Stimulated activated naive CD8-positive, alpha-beta T cell treated with anti-CD3 and anti-CD28 coated beads, Interleukin-15, Interleukin-2, amounts not matched to agents 100 ng/mL and 50 ng/mL, for 24 hours (primary cell): Measurements from ENCODE around the gene OTOA.
"Not testable (repeated sequence)": the region's sequence is repeated elsewhere in the genome, so short reads cannot be mapped to it uniquely, and the experiment has no call there.

Source experiments
- H3K27ac Mint-ChIP-seq: one replicate; pipeline ENCODE4 v1.8.0; 2021; ENCODE audit warnings: mild to moderate bottlenecking, mixed read lengths
- H3K27me3 Mint-ChIP-seq: one replicate; pipeline ENCODE4 v1.8.0; 2021; ENCODE audit warnings: mixed read lengths
- H3K36me3 Mint-ChIP-seq: one replicate; pipeline ENCODE4 v1.8.0; 2021; ENCODE audit warnings: low read depth, mixed read lengths
- H3K4me1 Mint-ChIP-seq: one replicate; pipeline ENCODE4 v1.8.0; 2021; ENCODE audit warnings: low read depth, mixed read lengths
- H3K4me3 Mint-ChIP-seq: one replicate; pipeline ENCODE4 v1.8.0; 2021; ENCODE audit warnings: mild to moderate bottlenecking, mixed read lengths
- H3K9me3 Mint-ChIP-seq: one replicate; pipeline ENCODE4 v1.8.0; 2021; ENCODE audit warnings: mixed read lengths

OTOA gene

DNA sequence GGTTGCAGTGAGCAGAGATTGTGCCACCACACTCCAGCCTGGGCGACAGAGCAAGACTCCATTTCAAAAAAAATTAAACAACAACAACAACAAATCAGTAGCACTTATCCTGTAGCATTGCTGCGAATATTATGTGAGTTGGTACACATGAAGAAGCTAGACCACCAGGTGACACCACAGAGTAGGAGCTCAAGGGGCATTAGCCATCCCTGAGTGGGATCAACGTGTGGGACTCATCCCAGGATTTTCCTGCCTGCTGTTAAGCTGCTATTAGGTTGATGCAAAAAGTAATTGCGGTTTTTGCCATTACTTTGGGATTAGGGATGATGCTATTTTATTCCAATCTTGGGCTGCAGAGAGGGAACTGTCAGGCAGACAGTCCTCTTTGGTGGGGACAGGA lies 47.2 kb downstream of the OTOA start:
- Mint-ChIP-seq H3K27me3 (no peaks in the 10 kb centered on the region), H3K36me3 (no peaks in the 10 kb centered on the region), H3K4me1 (peaks cover 3% of the 10 kb centered on the region), H3K9me3 (no peaks in the 10 kb centered on the region), H3K27ac (no peak overlapping the region), H3K4me3 (no peak overlapping the region)

DNA sequence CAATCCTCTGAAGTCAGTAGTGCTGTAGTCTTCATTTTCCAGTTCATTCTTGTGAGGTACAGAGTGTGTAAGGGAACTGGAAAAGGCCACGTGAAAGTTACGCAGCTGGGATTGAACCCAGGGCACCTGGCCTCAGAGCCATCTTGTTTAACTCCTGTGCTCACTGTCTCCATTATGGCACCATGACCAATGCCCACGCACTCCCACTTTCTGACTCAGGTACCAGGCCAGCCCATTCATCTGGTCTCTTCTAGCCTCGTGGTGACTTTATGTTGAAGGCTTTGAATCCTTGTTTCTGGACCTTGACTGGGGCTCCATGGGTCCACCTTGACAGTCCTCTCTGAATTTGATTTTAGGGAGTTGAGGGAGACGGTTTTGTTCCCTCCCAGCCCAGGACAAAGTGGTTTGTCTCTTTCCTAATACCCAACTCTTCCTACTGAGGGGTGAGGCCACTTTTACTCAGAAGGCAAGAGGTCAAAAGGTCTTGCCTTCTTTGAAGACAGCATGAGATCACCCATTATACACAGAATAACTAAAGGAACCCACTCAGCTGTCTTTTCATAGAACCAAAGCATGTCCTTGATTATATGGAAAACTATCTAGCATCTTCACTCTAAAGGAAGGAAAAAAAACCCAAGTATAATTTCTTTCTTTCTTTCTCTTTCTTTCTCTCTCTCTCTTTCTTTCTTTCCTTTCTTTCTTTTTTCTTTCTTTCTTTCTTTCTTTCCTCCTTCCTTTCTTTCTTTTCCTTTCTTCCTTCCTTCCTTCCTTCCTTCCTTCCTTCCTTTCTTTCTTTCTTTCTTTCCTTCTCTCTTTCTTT lies 50.0 kb downstream of the OTOA start:
- H3K27me3 Mint-ChIP-seq: no peaks in the 10 kb centered on the region
- H3K4me1 Mint-ChIP-seq: peaks cover 3% of the 10 kb centered on the region
- H3K36me3 Mint-ChIP-seq: no peaks in the 10 kb centered on the region
- H3K27ac Mint-ChIP-seq: no peak overlapping the region
- H3K9me3 Mint-ChIP-seq: no peaks in the 10 kb centered on the region
- no peak overlapping the region for H3K4me3 Mint-ChIP-seq

DNA sequence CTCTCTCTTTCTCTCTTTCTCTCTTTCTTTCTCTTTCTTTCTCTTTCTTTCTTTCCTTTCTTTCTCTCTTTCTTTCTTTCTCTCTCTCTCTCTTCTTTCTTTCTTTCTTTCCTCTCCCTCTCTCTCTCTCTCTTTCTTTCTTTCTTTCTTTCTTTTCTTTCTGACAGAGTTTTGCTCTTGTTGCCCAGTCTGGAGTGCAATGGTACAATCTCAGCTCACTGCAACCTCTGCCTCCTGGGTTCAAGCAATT lies 50.5 kb downstream of the OTOA start:
- H3K4me3 Mint-ChIP-seq, H3K36me3 Mint-ChIP-seq, H3K27ac Mint-ChIP-seq, H3K27me3 Mint-ChIP-seq, H3K9me3 Mint-ChIP-seq, H3K4me1 Mint-ChIP-seq: not testable (repeated sequence)

DNA sequence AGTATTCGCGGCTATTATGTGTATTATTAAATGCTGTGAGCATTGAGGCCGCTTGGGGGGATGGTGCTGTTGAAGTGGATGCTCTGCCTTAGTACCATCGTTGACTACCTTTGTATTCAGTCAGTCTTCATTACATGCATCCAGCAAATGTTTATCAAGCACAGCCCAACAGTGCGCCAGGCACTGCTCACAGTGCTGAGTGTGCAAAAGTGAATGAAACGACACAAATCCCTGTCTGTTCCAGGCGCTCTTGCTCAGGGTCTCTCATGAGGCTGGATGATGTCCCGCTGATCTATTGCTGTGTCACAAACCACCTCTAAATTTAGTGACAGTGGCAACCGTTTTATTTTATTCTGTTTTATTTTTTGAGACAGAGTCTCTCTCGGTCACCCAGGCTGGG lies 53.8 kb downstream of the OTOA start:
- Mint-ChIP-seq H3K4me3 (no peak overlapping the region), H3K27me3 (no peaks in the 10 kb centered on the region), H3K4me1 (peaks cover 3% of the 10 kb centered on the region), H3K27ac (no peak overlapping the region), H3K36me3 (no peaks in the 10 kb centered on the region), H3K9me3 (no peaks in the 10 kb centered on the region)

- Mint-ChIP-seq H3K4me1 (peaks cover 6% of the 10 kb centered on the region), H3K36me3 (no peaks in the 10 kb centered on the region), H3K27ac (no peak overlapping the region), H3K9me3 (no peaks in the 10 kb centered on the region), H3K27me3 (no peaks in the 10 kb centered on the region), H3K4me3 (no peak overlapping the region)
Measured at GRCh38 chr16:21719283-21719682, 55.5 kb downstream of the OTOA start.

DNA sequence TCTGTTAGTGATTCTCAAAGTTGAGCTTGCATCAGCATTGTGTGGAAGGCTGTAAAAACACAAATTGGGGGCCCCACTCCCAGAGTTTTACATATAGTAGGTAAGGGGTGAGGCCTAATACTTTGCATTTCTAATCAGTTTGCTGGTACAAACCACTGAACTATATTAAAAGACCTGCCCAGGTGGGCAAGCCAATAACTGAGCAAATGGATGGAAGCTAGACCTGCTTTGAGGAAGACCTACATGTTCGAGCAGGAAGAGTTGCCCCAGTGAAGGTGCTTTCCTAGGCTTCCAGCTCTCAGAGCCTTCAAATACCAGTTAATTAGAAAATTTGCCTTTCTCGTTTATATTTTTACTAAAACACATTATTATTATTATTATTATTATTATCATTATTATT lies 56.8 kb downstream of the OTOA start:
- no peaks in the 10 kb centered on the region for H3K9me3 Mint-ChIP-seq
- H3K4me3 Mint-ChIP-seq: no peak overlapping the region
- H3K4me1 Mint-ChIP-seq: peaks cover 5% of the 10 kb centered on the region
- no peak overlapping the region for H3K27ac Mint-ChIP-seq
- peaks cover 3% of the 10 kb centered on the region for H3K27me3 Mint-ChIP-seq
- H3K36me3 Mint-ChIP-seq: no peaks in the 10 kb centered on the region

DNA sequence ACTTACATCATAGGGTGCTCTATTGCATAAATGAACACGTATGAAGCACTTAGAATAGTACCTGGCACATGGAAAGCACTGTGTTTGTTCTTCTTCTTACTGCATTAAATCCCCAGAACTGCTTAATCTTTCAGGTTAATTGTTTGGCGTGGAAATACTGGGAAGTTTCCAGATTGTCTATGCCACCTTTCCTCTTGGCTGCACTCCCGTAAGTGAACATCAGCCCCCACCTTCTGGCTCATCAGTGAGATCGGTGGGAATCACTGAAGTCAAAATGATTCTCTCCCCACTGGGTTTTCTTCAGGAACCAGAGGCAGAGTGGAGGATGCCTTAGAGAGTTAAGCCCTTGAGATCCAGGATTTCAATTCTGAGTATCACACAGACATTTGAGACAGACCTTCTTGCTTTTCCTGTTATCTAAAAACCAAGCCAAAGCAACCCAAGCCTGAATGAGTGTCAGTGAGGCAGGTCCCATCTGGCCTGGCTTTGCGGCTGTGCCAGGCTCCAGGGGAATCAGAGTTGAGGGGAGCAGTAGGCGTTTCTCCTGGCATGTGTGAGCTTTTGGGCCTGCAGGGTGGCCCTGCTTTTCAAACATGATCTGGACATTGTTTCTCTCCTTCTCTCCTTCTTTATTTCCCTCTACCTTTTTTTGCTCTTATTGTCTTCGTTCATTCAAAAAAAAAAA lies 59.1 kb downstream of the OTOA start:
- peaks cover 13% of the 10 kb centered on the region for H3K4me1 Mint-ChIP-seq
- H3K4me3 Mint-ChIP-seq: no peak overlapping the region
- no peaks in the 10 kb centered on the region for H3K9me3 Mint-ChIP-seq

GRCh38 chr16:21723532-21723931 lies 59.8 kb downstream of the OTOA start:
- H3K4me3 Mint-ChIP-seq: no peak overlapping the region

More for the DNA sequence above, 59.1 kb downstream of the OTOA start:
- Mint-ChIP-seq H3K36me3 (no peaks in the 10 kb centered on the region), H3K27me3 (peaks cover 3% of the 10 kb centered on the region), H3K27ac (no peak overlapping the region)

DNA sequence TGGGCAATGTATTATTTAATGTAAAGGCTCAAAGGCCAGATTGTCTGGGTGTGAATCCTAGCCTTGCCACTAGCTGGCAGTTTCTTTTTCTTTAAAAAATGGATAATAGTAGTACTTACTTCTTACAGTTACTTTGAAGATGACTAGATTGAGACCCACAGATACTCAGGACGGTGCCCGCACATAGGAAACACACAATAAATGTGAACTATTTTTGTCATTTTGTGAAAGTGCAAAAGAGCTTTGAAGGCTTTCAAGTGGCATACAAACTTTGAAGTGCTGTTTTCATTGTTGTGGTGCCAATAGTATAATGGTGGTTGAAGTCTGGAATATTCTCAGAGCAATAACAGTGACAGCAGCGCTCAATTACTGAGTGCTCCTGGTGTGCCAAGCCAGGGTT lies 63.6 kb downstream of the OTOA start:
- no peak overlapping the region for H3K4me3 Mint-ChIP-seq
- no peaks in the 10 kb centered on the region for H3K9me3 Mint-ChIP-seq
- H3K36me3 Mint-ChIP-seq: no peaks in the 10 kb centered on the region
- peaks cover 17% of the 10 kb centered on the region for H3K4me1 Mint-ChIP-seq
- no peak overlapping the region for H3K27ac Mint-ChIP-seq
- H3K27me3 Mint-ChIP-seq: peaks cover 10% of the 10 kb centered on the region

More at GRCh38 chr16:21723532-21723931, 59.8 kb downstream of the OTOA start:
- no peaks in the 10 kb centered on the region for H3K9me3 Mint-ChIP-seq
- no peaks in the 10 kb centered on the region for H3K36me3 Mint-ChIP-seq
- peaks cover 7% of the 10 kb centered on the region for H3K27me3 Mint-ChIP-seq
- no peak overlapping the region for H3K27ac Mint-ChIP-seq
- H3K4me1 Mint-ChIP-seq: peaks cover 17% of the 10 kb centered on the region

GRCh38 chr16:21731233-21731632 lies 67.5 kb downstream of the OTOA start:
- H3K27me3 Mint-ChIP-seq, H3K36me3 Mint-ChIP-seq, H3K27ac Mint-ChIP-seq, H3K4me3 Mint-ChIP-seq, H3K9me3 Mint-ChIP-seq: not testable (repeated sequence)
- peaks cover 12% of the 10 kb centered on the region for H3K4me1 Mint-ChIP-seq

GRCh38 chr16:21740637-21741036 lies 76.9 kb downstream of the OTOA start:
- not testable (repeated sequence) for H3K36me3 Mint-ChIP-seq, H3K4me3 Mint-ChIP-seq, H3K4me1 Mint-ChIP-seq, H3K27ac Mint-ChIP-seq, H3K9me3 Mint-ChIP-seq, H3K27me3 Mint-ChIP-seq

DNA sequence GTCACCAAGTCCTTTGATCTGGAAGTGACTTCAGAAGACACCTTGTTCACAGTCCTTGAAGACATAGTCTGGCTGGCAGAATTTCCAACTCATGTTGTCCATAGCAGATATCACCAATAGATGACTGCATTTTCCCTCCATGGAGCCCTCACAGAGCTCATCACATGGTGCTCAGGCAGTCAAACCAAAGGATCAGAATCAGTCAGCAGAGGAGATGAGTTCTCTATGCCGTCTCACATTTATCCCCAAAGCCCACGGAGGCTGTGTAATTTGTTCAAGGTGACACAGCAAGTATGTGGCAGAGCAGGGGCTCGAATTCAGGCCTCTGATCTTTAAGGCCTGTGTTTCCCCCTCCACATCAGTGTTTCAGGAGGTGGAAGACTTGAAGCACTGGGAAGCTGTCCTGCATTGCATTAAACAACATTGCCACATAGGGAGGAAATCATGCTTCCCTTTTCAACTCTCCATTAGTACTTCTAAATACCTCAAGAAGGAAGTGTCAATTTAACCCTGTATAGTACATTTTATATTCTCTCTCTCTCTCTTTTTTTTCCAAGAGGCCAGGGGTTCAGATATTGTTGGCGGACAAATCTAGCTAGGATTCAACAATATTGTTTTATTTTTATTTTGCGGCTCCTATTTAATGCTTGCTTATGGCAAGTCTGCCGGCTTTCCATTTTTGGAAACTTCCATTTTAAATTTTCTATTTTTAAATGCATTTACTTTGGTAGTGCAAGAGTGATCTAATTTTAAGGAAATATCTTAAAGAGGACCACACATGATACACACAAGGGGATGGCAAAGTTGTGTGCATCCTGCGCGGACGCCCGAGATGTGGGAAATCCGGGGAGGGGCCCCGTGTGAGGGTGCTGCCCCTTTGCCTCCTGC lies 92.7 kb downstream of the OTOA start:
- H3K4me1 Mint-ChIP-seq, H3K9me3 Mint-ChIP-seq, H3K4me3 Mint-ChIP-seq, H3K27me3 Mint-ChIP-seq, H3K27ac Mint-ChIP-seq, H3K36me3 Mint-ChIP-seq: not testable (repeated sequence)

- H3K27ac Mint-ChIP-seq, H3K9me3 Mint-ChIP-seq, H3K27me3 Mint-ChIP-seq, H3K36me3 Mint-ChIP-seq, H3K4me1 Mint-ChIP-seq, H3K4me3 Mint-ChIP-seq: not testable (repeated sequence)
Measured at GRCh38 chr16:21757080-21757671, 93.4 kb downstream of the OTOA start.

GRCh38 chr16:21768280-21768679 lies 104.5 kb downstream of the OTOA start:
- not testable (repeated sequence) for H3K9me3 Mint-ChIP-seq, H3K27me3 Mint-ChIP-seq, H3K4me1 Mint-ChIP-seq, H3K4me3 Mint-ChIP-seq, H3K36me3 Mint-ChIP-seq, H3K27ac Mint-ChIP-seq

DNA sequence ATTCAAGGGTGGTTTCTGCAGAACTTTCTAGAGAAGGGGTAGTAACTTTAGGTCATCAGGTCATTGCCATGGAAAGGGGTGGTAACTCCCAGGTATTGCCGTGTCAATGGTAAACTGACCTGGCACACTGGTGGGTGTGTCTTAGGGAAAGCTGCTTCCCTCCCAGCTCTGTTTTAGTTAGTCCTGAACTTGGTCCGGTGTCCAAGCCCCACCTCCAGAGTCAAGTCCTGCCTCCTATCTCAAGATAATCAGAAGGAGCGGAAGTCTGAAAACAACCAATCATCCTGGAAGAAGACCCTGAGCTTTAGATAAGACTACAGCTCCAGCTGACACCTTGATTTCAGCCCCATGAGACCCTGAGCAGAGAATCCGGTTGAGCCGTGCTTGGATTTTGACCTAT lies 105.0 kb downstream of the OTOA start:
- H3K36me3 Mint-ChIP-seq, H3K27ac Mint-ChIP-seq, H3K4me3 Mint-ChIP-seq, H3K27me3 Mint-ChIP-seq, H3K9me3 Mint-ChIP-seq, H3K4me1 Mint-ChIP-seq: not testable (repeated sequence)
